ENCODE data around the gene LUC7L.

LUC7L gene

DNA sequence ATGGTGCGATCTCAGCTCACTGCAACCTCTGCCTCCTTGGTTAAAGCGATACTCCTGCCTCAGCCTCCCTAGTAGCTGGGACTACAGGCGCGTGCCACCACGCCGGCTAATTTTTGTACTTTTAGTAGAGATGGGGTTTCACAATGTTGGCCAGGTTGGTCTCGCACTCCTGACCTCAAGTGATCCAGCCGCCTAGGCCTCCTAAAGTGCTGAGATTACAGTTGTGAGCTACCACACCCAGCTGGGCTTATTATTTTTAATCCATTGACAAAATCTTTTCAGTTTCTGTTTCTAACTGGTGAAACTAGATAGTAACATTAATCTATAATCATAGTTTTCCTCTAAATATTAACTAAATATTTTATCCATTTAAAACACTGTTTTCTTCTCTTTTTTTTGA is 11.3 kb upstream of the LUC7L start:
- no peak overlapping the region for H3K27ac ChIP-seq
- TF ChIP-seq, protein P1, sequence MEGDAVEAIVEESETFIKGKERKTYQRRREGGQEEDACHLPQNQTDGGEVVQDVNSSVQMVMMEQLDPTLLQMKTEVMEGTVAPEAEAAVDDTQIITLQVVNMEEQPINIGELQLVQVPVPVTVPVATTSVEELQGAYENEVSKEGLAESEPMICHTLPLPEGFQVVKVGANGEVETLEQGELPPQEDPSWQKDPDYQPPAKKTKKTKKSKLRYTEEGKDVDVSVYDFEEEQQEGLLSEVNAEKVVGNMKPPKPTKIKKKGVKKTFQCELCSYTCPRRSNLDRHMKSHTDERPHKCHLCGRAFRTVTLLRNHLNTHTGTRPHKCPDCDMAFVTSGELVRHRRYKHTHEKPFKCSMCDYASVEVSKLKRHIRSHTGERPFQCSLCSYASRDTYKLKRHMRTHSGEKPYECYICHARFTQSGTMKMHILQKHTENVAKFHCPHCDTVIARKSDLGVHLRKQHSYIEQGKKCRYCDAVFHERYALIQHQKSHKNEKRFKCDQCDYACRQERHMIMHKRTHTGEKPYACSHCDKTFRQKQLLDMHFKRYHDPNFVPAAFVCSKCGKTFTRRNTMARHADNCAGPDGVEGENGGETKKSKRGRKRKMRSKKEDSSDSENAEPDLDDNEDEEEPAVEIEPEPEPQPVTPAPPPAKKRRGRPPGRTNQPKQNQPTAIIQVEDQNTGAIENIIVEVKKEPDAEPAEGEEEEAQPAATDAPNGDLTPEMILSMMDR (IDR thresholded peaks at IDR 0.05): no peak
- no peak for TF ChIP-seq ZFX (IDR thresholded peaks at IDR 0.05; ENCODE audit: borderline replicate concordance)

DNA sequence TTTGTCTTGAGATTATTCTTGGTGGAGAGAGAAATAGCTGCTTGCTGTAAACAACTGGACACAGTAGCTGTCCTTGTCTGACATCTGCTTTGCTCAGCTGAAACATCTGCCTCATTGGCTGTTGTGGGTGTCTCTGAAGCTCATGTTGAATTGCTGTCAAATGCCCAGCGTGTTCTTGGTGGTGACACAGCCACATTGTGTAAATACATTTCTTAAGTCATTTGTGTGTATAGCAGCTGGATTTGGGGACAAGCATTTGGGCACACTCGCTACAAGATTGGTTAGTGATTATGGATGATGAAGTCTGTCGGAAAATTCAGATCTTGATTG is 10.7 kb upstream of the LUC7L start:
- peak overlapping the region; percentile 26; the same call in 1 of the 2 replicates for H3K27ac ChIP-seq
- TF ChIP-seq, protein P1 (IDR thresholded peaks at IDR 0.05): no peak
- TF ChIP-seq ZFX (IDR thresholded peaks at IDR 0.05; ENCODE audit: borderline replicate concordance): no peak

DNA sequence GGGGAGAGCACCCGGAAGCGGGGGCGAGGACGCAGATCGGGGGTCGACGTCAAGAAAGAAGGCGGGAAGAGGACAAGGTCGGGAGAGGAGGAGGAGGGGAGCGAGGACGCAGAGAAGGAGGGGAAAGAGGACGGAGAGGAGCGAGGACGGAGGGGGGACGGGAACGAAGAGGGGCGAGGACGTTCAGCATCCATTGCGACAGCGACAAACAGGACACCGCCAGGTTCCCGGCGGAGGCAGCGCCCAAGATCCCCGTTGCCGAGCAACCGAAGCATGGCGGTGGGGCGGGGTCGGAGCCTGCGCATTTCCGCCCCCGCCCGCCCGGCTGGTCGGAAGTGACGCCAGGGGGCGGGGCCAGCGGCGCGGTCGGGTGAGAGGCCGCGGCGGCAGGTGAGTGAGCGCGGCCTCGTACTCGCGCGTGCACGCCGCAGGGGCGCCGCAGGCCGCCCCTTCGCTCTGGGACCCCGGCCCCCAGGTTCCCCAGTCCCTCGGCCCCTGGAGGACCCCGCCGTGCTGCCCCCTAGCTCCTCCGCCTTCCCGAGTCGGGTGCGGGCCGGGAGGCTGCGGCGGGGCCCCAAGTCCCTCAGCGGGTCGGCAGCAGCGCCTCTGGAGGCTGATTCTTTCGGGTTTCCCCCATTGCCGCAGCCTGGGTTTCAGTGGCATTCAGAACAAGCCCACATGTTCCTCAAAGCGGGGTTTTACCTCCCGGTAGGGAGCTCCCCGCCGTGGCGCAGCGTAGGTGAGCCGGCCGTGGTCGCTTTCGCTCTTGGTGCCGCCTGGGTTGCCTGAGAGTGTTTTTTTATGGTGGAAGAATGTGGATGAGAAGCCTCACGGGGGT is 5.4 kb upstream of the LUC7L start, which contains the start of gene FAM234A:
Gene FAM234A, plus strand, starts transcription at position 354 of the 838 bp plus-strand sequence. CDS start 19,593 bp downstream, outside the sequence.
- H3K27ac ChIP-seq: peak within 1 kb of the TSS; percentile 87
- TF ChIP-seq, protein P1 (IDR thresholded peaks at IDR 0.05): peak; percentile 34
- TF ChIP-seq ZFX (IDR thresholded peaks at IDR 0.05; ENCODE audit: borderline replicate concordance): no peak

DNA sequence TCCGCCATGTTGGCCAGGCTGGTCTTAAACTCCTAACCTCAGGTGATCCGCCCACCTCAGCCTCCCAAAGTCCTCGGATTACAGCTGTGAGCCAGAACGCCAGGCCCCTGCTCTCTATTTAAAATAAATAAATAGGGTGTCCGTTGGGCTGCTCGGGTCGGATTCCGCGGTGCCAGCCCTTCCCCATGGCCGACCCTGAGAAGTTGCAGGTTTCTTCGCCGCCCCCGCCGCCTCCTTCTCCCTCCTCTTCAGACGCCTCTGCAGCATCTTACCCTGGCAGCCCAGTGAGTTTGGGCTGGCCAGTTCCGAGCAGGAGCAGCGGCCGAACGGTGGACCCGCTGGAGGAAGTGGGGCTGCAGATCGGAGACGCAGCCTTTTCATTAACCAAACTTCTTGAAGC is 1.7 kb upstream of the LUC7L start:
- H3K27ac ChIP-seq: no peak overlapping the region
- TF ChIP-seq ZFX (IDR thresholded peaks at IDR 0.05; ENCODE audit: borderline replicate concordance): no peak
- TF ChIP-seq, protein P1 (IDR thresholded peaks at IDR 0.05): no peak

DNA sequence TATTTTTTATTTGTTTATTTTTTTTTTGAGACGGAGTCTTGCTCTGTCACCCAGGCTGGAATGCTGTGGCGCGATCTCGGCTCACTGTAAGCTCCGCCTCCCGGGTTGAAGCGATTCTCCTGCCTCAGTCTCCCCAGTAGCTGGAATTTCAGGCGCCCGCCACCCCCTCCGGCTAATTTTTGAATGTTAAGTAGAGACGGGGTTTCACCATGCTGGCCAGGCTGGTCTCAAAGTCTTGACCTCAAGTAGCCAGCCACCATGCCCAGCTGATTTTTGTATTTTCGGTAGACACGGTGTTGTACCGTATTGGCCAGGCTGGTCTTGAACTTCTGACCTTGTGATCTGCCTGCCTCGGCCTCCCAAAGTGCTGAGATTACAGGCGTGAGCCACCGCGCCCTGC is 1.1 kb upstream of the LUC7L start:
- H3K27ac ChIP-seq: peak overlapping the region; percentile 86

DNA sequence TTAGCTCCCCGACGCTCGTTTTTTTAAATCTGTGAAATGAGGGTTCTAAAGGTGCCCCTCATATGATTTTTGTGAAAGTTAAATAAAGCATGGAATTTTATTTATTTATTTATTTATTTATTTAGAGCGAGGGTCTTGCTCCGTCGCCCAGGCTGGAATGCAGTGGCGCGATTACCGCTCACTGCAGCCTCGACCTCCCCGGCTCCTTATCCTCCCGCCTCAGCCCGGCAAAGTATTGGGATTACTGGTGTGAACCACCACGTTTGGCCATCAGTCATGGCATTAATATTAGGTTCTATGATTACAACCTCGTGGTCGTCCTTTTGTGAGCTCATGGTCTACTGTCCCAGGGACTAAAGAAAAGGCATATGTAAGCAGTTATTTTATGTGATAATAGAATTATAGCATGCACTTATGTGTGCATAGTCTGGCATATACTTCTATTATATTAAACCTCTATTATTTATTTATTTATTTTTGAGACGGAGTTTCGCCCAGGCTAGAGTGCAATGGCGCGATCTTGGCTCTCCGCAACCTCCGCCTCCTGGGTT is 557 bp upstream of the LUC7L start:
- H3K27ac ChIP-seq: peak overlapping the region; percentile 86
- TF ChIP-seq, protein P1 (IDR thresholded peaks at IDR 0.05): no peak
- TF ChIP-seq ZFX (IDR thresholded peaks at IDR 0.05; ENCODE audit: borderline replicate concordance): no peak

DNA sequence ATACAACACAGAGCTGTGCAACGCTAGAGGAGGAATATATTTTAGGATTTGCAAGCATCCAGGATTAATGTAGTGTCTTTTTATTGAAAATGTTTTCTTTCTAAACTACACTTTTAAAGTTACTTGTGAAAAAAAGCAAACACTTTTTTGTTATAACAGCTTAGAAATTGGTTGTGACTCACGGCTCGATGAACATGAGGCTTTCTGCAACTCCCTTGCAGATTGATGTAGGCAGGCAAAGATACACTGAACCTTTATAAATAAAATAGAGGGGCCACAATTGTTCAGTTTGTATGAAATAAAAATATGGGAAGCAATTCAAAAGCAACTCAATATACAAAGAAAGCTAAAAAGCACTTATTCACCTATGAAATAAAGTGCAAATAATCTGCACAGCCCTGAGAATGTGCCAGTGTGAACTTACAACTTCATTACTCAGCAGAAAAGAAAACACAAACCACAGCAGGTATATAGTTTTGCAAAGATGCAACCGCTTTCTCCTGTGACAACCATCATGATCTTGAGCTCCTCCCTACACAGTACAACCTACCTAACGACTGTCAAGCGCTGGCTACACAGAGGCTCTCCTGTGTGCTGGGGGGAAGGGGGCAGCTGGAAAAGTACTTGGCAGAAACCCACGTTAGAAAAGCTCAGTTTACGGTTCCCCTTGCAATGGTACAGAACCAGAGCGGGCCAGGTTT is 948 bp downstream of the LUC7L start:
- peak overlapping the region; percentile 86 for H3K27ac ChIP-seq
- TF ChIP-seq, protein P1 (IDR thresholded peaks at IDR 0.05): no peak
- no peak for TF ChIP-seq ZFX (IDR thresholded peaks at IDR 0.05; ENCODE audit: borderline replicate concordance)
